Amniotic epithelial cell (primary cell): ENCODE measurements around the gene EIF2B5.

Source experiments
- DNase-seq: peaks from one replicate; pipeline ENCODE4 v3.0.0-alpha.2; 2010; ENCODE audit warnings: low read depth

EIF2B5 gene

DNA sequence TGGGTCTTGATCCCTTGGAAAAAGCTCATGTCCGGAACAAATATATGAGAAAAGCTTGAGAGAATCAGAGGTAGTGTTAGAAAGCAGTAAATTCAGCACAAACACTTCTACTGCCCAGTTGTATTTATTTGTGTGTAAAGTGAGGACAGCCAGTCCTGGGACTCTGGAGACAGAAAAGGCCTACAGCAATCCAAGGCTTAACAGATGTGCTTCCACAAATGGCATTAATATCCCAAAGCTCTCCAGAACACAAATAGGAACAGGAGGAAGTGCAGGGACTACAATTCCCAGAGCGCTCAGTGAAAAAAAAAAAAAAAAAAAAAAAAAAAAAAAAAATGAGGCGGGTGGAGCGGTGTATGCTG, 39.1 kb downstream of the EIF2B5 start:
- DNase-seq: no peak

DNA sequence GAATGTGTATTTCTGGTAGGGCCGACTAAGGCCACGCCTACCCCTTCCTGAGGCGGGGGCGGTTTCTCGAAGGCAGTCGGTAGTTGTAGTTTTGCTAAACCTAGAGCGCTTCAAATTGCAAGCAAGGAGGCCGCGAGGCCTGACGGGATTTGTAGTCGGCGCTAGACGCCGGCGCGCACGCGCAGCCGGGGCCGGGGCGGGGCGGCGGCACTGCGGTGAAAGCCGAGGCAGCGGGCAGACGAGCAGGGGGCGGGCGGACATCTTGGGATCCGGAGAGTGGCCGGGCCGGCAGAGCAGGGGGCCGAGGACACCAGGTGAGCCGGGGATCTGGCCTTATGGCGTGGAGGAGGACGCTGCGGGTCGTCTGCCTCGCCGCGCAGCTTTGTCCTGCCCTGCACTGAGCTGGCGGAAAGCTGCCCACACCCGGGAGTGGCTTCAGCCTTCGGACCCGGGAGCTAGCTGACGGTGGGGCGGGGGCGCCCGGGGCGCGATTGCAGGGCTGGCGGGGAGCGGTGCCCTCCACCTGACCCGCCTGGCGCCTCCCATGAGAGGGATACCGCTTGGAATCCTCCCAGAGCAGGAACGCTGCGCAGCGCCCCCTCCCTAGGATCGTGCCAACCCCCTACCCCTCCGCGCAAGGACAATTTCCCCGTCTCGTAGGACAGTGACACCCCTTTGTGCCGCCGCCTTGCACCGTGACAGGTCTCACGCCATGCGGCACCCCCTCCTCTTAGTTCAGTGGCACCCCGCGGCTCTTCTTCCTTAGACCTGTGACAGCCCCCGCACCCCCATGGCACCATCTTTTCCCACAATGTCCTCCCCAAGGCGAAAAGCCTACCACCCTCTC, 39.7 kb downstream of the EIF2B5 start, which contains the start of gene AP2M1:
Gene AP2M1 (plus strand): TSS at position 210 of the 847 bp plus-strand sequence. CDS start 2,139 bp downstream, outside the sequence.
- DNase-seq: peak; percentile 99

DNA sequence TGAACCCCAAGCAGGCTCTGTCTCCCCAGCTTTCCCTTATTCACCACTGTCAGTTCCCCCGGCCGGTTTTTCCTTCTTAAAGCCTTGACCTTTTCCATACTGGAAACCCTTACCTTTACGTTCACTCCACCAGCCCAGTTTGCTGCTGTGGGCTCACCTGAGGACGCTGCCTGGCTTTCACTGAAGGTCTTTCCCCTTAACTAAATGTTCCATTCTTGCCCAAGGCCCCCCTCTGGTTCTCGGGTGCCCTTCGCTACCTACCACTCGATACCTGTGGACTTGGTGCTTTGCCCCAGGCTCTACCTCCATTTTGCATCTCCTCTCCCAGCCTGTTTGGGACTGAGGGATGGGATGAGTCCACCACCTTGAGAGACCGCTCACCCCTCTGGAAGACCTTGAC, 40.3 kb downstream of the EIF2B5 start:
- no peak for DNase-seq

DNA sequence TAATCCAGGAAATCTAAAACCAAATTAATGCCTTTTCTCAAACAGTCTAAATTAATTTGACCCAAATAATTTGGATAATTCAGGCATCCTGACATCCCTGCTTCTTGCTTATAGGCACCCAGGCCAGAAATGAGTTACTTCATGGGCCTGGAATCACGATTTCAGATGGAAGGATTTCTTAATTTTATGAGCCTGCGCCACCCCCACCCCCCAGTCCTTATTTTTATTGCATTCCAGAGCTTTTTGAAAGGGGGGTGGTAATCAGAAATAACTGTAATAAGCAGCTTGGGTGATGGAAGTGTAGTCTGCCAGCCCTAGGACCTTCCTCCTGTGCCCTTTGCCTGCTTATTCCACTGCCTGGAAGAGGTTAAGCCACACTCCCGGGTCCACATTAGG, 40.8 kb downstream of the EIF2B5 start:
- DNase-seq: no peak

DNA sequence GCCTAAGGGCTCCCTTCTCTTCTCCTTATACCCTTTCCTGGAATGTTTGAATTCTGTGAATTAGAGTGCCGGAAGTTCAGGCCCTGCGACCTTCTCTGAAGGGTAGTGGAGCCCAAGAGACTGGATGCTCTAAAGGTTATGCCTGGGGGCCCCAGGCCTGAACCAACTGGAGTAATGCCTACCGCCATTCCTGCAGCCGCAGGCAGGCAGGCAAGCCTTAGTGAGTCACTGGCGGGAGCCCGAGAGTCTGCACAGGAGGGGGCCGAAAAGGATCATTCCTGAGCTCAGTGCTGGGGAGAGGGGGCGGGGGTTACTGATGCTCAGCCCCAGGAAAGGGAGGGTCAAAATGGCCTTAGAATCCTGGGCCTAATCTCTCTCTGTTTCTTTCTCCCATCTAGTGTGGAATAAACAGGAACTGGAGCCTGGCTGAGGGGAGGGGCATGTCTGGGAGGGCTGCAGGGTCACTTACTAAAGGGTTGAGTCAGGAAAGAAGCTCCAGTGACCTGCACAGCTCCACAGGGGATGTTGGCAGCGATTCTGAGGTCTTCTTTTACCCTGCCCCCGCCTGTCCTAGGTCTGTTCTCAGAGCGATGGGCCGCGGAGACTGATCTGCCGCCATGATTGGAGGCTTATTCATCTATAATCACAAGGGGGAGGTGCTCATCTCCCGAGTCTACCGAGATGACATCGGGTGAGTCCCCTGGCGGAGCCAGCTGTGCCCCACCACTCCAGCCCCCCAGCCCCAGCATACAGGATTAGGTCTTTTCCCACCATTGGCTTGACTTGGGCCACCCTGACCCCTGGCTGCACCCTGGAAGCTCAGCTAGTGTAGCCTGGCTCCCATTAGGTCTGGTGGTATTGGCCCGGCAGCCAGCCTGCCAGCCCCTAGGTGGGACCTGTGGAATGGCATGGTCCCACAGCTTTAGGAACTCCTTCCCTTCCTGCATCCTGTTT, 41.5 kb downstream of the EIF2B5 start:
- peak; percentile 97 for DNase-seq

DNA sequence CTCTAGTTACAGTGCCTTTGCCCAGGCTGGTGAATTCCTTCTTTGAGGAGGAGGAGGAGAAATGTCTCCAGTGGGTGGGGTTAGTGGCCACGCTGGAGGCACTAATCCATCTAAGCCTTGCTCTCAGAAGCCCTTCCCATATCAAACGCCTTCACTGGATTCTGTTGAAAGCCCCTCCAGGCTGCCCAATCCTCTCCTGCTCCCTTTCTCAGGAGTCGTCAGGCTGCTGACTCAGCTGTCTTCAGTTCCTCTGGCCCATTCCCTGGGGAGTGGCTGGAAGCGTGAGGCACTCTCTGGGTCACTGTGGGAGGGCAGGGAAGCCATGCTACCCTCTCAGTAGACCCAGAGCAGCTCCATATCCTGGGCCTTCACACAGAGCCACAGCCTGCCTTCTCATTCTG, 42.2 kb downstream of the EIF2B5 start:
- DNase-seq: peak; percentile 72

DNA sequence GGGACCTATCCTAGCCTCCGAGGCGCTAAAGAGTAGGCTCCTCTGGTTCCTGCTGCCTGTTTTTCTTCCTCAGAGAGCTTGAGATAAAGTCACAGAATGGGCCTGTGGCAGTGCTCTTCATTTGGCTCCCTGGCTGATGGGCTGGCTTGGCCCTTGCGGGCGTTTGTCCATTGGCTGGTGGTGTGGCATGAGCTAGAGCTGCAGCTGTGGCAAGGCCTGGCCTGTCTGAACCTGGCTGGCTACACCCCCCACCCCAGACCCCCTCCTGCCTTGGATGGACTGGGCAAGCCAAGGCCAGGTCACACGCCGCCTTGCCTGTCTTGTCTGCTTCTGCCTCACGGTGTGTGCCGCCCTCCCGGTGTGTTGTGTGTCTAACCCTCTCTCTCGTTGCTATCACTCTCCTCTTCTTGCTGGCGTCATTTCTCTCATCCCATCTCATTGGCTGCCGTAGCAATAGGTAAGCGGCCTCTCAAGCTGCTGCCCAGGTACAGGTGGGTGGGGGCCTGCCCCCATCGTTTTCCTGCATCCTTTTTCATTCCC, 42.7 kb downstream of the EIF2B5 start:
- DNase-seq: no peak

DNA sequence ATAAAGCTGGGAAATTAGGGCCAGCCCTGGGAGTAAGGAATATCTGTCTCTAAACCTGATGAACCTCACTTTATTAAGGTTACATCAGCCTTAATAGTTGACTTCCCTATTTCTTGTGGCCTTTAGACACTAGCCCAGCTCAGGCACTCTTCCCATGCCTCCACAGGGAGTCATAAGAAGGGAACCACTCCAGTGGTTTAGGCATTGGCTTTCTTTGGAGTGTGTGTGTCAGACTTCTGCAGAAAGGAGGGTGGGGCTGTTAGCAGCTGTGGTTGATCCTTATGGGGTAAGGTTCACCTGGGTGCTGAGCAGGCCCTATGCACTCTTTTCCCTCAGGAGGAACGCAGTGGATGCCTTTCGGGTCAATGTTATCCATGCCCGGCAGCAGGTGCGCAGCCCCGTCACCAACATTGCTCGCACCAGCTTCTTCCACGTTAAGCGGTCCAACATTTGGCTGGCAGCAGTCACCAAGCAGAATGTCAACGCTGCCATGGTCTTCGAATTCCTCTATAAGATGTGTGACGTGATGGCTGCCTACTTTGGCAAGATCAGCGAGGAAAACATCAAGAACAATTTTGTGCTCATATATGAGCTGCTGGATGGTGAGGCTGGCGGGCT, 43.5 kb downstream of the EIF2B5 start:
- no peak for DNase-seq

DNA sequence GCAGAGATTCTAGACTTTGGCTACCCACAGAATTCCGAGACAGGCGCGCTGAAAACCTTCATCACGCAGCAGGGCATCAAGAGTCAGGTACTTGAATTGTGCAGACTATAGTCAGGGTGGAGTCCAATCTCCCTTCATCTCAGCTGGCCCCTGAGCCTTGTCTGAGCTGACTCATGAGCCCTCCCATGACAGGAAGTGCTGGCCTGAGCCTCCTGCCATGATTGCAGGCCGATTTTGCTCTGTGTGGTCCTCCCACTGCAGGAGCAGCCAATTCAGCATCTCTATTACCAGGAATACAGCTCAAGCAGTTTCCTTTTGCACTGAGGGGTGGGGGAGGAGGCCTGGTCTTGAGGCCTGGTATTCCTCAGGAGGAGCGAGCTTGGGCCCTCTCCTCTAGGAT, 45.0 kb downstream of the EIF2B5 start:
- DNase-seq: peak; percentile 64

DNA sequence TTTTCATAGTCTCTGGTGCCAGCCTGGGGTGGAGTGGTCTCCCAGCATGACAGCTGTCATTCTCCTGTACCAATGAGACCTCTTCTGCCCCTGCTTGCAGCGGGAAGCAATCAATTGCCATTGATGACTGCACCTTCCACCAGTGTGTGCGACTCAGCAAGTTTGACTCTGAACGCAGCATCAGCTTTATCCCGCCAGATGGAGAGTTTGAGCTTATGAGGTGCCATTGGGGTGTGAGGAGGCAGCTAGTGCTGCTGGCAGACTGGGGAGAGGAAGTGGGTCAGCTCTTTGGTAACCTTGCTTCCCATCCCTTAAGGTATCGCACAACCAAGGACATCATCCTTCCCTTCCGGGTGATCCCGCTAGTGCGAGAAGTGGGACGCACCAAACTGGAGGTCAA, 46.4 kb downstream of the EIF2B5 start:
- no peak for DNase-seq

DNA sequence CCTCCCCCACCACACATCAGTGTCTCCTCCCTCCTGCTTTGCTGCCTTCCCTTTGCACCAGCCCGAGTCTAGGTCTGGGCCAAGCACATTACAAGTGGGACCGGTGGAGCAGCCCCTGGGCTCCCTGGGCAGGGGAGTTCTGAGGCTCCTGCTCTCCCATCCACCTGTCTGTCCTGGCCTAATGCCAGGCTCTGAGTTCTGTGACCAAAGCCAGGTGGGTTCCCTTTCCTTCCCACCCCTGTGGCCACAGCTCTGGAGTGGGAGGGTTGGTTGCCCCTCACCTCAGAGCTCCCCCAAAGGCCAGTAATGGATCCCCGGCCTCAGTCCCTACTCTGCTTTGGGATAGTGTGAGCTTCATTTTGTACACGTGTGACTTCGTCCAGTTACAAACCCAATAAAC, 48.5 kb downstream of the EIF2B5 start:
- no peak for DNase-seq

DNA sequence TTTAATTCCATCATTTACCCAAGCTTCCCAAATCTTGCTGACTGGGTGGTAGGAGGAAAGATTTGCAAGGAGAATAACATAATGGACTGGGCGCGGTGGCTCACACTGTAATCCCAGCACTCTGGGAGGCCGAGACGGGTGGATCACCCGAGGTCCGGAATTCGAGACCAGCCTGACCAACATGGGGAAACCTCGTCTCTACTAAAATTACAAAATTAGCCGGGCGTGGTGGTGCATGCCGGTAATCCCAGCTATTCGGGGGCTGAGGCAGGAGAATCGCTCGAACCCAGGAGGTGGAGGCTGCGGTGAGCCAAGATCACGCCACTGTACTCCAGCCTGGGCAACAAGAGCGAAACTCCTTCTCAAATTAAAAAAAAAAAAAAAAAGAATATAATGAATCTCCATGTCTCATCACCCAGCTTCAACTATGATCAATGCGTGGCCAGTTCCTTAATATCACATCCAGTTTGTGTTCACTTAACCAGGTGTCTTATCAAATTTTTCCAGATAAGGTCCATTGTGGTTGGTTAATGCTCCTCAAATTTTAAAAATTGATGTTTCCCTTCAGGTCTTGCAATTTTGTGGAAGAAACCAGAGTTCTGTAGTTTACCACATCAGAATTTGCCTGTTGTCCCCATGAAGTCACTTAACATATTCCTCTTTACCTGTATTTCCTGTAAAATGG, 49.5 kb downstream of the EIF2B5 start:
- no peak for DNase-seq

DNA sequence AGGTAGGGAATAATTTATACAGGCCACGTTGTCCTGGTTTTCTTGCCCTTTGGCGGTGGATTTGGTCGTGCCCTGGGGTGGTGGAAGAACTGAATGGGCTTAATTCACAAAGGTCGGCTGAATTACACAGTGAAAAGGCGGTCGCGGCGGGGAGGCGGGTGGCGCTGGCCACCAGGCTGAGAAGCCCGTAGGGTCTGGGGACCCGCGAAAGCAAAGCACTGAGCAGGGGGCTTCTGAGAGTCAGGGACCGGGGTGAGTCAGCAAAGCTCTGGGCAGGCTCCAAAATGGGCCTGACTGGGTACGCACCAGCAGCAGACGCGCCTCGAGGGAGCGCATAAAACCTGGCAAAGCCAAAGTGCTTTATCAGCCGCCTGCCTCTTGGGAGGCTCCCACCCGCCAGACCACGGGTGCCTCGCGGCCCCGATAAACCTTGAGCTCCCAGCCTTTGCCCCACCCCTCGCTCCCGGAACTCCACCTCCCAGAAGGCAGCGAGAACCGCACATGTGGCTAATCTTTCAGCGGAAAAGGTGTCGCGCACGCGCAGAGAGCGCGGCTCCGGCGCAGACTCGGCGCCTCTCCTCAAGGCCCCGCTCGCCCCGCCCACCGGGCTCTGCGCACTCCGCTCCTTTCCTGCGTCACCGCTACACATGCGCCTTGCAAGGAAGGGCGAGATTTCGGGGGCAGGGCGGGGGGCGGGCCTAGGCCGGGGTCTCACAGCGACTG, 50.5 kb downstream of the EIF2B5 start:
- peak; percentile 98 for DNase-seq

DNA sequence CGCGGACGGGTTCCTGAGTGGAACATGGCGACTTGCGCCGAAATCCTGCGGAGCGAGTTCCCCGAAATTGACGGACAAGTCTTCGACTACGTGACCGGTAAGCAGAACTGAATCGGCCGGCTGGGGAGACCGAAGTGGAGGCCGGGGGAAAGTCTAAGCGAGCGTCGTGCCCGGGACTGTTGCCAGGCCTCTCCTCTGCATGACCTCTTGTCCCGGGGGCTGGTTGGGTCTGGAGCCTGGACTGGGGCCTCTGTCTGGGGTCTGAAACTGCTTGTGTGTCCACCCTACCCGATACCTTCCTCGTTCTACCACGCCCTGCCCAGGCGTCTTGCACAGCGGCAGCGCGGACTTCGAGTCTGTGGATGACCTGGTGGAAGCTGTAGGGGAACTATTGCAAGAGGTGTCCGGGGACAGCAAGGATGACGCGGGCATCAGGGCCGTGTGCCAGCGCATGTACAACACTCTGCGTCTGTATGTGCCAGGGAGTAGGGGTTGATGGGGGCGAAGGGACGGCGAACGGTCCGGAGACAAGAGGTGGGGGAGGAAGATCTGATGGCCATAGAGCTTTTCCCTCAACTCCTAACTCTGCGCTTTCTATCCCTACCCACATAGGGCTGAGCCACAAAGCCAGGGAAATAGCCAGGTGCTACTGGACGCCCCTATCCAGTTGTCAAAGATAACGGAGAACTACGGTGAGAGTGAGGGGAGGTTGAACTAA, 51.2 kb downstream of the EIF2B5 start, which contains the start of gene ABCF3:
Gene ABCF3 (plus strand): TSS at position 16 of the 718 bp plus-strand sequence. CDS start 9 bp downstream, at position 25.
- peak; percentile 34 for DNase-seq

DNA sequence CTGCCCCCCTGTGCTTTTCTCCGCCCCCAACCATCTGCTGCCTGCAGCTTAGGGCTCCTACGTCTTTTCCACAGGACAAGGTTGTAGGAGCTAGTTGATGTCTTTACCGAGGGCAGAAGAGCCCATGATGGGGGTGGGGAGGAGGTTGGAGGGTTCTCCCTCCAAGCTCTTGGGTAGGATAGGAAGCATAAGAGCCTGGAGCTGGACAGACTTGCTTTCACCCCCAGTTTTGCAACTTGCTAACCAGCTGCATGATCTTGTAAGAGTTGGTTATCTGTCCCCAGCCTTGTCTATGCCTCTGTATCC, 51.7 kb downstream of the EIF2B5 start:
- no peak for DNase-seq

DNA sequence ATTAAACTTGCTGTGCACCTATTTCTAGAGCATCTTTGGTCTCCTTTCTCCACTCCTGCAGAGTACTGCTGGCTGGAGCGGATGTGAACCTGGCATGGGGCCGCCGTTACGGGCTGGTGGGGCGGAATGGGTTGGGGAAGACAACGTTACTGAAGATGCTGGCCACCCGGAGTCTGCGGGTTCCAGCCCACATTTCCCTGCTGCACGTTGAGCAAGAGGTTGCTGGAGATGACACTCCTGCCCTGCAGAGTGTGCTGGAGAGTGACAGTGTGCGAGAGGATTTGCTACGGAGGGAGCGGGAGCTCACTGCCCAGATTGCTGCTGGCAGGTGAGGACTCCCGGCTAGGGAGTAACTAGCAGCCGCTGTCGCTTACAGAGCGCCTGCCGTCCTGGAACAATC, 52.9 kb downstream of the EIF2B5 start:
- DNase-seq: no peak

DNA sequence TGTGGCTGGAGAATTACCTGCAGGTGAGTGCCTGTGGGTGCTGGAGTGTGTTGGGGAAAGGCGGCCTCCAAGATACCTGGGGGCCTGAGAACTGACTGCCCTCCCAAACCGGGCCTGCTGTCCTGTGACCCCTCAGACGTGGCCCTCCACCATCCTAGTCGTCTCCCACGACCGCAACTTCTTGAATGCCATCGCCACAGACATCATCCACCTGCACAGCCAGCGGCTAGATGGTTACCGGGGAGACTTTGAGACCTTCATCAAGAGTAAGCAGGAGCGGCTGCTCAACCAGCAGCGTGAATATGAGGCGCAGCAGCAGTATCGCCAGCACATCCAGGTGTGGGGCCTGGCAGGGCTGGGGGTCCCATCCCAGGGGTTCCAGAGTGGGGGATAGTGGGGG, 54.3 kb downstream of the EIF2B5 start:
- no peak for DNase-seq

DNA sequence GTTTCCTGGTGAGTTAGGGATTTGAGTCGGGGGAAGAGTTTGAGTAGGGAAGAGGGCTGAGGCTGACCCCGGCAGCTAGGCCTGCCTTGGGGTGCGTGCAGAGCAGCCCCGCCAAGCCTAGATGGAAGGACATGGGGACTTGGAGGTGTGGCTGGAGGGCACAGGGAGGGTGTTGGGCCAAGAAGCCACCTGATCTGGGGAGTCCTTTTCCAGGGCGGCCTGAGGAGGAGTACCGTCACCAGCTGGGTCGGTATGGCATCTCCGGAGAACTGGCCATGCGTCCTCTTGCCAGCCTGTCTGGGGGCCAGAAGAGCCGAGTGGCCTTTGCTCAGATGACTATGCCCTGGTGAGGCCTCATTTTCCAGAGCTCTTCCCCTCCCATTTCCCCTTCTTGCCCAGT, 57.7 kb downstream of the EIF2B5 start:
- DNase-seq: no peak

DNA sequence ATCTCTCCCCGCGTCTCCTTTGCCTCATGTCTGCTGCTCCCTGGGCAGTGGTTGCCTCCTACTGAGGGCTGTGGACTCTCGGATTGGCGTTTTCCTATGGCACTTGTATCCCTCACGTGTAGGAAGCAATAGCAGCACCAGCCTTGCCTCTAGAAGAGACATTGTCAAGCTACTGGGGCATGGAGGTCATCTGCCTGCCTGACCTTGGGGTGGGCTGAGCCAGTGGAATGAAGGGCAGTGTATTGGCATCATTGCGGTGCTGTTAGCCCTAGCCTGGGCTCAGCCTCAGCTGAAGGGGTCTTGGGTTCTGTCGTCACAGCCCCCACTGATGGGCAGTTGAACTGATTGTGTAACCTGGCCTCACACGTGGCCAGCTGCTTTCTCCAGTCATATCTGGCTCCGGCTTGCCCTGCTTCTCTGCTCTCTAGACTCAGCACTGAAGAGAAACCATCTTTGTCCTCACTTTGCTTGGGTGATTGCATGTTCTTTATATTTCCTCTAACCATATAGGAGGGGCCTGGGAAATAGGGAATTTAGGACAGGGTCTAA, 58.9 kb downstream of the EIF2B5 start:
- no peak for DNase-seq
